EL (cell line): ENCODE data around the gene POLR1F.
"Not testable (repeated sequence)": the region's sequence is repeated elsewhere in the genome, so short reads cannot be mapped to it uniquely, and the experiment has no call there.

Experiments
- DNase-seq: peaks from one replicate; pipeline ENCODE4 v3.0.0-alpha.2; 2016

POLR1F gene, protein sequence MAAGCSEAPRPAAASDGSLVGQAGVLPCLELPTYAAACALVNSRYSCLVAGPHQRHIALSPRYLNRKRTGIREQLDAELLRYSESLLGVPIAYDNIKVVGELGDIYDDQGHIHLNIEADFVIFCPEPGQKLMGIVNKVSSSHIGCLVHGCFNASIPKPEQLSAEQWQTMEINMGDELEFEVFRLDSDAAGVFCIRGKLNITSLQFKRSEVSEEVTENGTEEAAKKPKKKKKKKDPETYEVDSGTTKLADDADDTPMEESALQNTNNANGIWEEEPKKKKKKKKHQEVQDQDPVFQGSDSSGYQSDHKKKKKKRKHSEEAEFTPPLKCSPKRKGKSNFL

DNA sequence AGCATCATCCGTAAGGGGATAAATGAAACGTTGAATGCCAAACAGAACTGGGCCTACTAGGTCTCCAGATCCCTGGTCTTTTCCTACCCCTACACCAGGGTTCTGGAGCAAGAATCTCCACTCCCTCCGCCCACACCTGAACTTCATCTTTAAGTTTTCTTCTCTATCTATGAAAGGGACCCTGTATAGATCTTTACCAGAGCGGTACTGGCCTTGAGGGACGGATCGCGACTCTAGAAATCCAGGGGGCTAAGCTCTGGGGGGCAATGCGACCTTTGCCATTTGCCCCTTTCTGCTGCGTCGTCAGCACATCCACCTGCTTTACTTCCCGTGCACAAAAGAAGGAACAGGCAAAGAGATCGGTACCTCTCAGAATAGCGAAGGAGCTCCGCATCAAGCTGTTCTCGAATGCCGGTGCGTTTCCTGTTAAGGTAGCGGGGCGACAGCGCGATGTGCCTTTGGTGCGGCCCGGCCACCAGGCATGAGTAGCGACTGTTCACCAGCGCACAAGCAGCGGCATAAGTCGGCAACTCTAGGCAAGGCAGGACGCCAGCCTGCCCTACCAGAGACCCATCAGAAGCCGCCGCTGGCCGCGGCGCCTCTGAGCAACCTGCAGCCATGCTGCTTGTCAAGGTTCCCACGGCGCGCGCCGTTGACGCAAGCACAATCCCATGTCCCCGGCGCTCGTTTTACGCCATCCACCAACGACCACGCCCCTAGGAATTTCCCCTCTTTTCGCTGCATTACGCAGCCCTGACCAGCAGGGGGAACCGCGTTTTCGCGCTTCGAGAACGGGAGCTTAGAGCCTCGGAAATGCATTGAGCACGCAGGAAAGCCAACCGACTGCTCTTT, at the start of gene POLR1F:
Gene POLR1F (minus strand): TSS at position 641 of the 852 bp plus-strand sequence. CDS start 21 bp downstream, at position 620.
- DNase-seq, result peak; percentile 94

DNA sequence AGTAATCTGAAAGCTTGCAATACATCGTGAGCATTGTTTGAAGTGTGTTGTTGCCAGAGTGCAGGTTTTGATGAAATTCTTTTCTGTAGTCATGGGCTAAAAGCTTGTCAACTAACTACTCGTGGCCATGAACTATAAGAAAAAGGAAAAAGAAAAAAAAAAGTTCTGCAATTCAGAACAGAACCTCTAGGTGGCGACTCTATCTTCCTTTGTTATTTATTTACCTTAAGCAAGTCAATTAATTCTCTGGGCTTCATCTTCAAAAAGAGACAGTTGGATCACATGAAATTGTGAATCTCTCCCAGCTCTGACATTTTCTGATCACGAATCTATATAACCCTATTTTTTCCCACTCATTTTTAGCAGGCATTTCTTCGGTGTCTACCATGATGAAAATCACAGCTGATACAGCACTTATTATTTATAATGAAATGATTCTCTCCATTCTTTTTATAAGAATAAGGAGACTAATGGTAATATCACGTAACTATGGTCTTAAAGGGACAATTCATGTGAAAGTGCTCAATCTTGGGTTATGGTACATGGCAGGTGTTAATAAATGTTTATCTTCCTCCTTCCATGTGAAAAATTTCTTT, 45.8 kb upstream of the POLR1F start:
- DNase-seq, result peak; percentile 49

DNA sequence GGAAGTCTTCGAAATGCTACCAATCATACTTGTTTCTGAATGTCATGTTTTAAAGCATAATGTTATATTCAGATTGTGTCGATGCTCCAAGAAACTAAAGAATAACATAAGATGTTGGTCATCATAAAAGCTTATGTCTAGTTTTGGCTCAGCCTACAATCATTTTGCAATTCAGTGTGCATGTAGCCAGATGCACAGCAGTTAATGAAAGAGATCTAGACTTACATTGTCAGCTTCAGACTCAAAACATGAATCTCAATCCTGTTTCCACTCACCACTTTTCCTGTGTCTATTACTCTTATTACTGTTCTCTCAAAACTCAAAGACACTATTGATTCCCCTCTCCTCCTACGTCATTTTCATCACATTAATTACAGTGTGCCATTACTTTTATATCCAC, 43.2 kb upstream of the POLR1F start:
- no peak for DNase-seq

DNA sequence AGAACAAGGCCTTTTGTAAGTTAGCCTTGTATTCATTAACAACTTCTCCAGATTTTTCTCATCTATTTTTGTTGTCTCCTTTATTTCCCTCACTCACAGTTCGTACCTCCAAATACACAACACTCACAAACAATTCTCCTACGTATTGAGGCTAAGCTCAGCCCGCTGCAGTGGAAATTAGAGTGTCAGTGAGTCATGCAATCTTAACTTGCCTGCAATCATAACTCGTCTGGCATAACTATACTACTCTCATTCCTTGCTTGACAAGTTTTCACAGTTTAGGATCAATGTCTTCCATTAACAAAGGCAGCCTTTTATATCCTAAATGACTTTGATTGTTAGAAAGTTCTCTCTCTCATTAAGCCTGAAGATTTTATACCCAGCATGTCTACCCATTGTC, 40.8 kb upstream of the POLR1F start:
- peak; percentile 7 for DNase-seq

DNA sequence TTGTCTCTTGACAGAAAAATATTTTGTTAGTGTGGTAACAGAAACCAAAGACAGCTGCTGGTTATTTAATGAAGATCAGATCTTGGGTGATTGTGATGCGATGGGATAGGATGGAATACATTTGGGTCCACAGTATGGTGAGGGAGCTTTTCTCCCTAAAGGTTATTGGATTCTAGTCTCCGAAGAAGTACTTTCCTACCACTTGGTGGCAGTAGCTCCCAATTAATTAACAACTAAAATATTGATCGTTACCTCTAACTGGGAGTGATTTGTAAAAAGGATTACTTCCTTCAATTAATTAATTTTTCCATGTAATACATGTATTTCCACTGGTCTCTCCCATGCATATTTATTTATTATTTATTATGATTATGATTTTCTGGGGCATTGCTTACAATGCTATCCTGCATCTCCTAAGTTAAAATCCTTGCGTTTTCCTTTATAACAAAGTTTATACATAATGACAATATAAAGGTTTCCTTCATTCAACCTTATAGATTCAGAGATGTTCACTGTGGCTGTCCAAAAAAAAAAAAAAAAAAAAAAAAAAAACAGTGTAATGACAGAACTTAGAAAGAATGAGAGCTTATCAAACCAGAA, 39.0 kb upstream of the POLR1F start:
- peak; percentile 51 for DNase-seq

DNA sequence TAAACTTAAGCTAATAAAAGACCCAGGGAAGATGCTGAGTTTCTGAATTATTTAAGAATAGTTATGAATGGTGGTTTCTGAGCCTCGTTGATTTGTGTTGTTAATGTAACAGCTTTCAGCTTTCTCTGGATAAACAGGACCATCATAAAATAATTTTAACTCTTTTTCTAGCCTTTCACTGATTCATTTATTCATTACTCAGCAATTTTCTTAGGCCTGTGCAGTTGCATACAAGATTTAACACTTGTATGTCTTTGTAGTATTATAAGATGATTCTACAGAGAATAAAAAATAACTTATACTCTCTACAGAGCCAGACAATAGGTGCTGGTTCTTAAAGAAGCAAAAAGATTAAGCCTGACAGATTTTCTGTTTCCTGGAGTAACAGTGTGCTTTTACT, 35.2 kb upstream of the POLR1F start:
- DNase-seq, result no peak

DNA sequence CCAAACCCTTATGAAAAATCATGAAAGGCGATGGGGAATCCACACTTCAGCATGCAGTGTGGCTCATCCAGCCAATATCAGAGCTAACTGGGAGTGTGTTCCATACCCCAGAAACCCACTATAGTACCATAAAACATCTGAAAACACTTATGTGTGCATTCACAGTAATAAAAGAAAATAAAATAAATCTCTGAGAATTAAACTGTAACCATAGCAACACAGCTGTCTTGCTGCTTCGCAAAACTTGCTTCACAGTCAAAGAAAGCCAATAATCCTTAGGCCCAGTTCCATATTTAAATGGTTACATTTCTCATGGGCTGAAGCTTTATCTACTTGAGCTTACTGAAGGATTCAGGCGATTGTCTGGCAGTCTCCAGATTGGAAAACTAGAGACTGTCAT, 19.9 kb upstream of the POLR1F start:
- DNase-seq, result no peak

DNA sequence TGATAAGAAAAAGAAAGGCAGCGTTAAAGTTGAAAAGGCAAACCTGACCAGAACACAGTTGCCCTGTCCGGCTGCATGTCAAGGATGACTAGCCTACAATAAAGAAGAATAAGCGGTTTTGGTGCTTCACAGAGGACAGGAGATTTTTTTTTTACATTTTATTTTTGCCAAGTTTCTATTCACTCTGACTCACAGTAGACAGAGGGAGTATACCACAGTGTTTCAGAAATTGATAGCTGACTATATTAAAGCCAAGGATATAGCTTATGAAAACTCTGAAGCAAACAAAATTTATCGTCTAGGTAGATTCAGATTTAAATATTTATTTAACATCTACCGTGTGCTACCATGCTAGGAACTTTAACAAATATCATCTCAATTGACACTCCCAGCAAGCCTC, 16.9 kb upstream of the POLR1F start:
- DNase-seq, result no peak

DNA sequence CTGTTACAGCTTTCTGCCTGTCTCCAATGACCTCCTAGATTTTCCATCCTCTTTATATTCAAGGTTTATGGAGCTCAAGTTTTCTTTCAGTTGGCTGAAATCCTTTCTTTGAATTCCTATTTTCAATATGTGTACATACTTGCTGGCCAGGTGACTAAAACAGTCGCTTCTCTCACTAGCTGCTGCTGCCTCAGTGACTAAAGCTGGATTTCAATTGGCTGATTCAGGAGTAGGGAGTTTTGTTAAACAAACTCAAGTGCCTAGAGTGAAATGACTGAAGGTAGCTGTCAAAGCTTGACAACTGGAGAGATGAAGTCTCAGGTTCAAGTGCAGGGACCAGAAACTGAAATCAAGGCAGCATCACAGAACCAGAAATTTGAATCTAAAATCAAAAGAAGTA, 6.7 kb upstream of the POLR1F start:
- DNase-seq, result no peak

DNA sequence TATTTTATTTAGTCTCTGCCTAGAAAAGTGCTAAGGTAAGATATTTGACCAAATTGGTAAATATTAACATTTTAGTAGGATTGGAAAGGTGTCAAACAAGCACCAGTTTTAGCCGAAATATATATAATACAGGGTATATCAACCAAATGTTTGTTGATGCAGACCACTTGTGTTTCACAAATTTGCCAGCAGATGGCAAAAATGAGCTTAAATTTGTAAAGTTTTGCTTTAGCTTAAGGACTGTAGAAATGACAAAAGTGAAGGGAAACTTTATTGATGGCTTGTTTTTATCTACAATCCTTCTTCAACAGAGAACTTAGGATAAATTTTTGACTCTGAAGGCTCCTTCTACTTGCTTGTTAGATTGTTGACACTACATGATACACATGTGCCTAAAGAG, 4.8 kb upstream of the POLR1F start:
- DNase-seq, result peak; percentile 47

DNA sequence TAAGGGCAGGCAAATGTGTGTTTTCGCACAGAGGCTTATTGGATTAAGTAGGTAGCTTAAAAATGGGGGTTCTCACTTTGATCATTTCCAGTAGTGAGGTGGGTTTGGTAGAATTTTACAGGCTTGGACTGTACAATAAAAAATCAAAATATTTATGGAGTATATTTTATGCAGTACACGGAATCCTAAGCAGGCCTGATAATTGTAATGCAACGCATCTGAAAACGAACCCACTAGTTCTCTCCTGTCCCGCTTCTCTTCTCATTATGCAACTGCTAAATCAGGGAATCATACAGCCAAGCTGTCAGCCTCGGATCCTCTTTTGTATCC, 377 bp upstream of the POLR1F start:
- DNase-seq, result no peak

DNA sequence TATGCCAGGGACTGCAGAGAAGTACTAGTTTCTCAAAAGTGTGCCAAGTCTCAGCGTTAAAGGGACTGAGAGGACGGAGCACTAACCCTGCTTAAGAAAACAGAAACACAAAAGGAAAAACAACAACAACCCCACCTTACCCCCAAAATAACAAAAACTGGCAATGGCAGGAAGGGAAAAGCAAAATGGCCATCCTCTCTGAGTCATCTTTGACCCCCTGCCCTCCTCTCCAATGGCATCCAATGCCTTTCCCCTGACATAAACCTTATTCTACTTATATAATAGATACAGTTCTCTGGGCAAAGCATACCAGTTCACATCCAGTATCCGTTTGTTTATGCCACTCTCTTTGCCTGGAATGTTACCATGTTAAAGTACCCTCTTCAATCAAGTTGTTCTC, 1.6 kb downstream of the POLR1F start:
- DNase-seq, result peak; percentile 60

DNA sequence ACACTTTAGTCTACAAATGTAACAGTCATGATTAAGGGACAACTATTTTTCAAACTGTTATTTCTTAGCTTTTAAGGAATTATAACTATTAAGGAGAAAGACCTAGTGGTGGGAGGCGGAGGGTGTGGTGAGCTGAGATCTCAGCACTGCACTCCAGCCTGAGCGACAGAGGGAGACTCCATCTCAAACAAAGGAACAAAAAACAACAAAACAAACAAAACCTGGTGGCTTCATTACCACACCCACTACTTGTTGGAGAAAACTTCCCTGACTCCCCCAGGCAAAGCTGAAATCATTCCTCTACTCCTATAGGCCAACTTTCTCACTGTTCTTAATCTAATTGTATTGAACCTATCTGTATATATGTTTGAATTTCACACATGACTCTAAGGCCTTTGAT, 3.2 kb downstream of the POLR1F start:
- DNase-seq, result no peak

DNA sequence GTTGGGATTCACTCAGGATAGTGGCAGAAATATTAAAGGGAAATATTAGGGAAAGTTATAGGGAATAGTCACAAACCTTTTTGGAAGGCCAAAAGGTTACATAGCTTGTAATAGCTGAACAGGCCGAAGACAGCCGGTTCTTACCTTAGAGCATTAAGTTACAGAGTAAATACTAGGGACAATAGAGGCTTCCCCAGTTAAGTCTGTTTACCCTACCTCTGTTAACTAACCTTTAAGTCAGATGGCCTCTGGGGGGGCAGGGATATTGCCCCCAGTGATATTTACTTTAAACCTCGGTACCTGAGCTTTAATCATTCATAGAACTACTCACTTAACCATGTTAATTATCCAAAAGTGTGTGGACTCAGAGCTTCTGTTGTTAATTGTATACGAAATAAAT, 7.4 kb downstream of the POLR1F start:
- DNase-seq, result no peak

DNA sequence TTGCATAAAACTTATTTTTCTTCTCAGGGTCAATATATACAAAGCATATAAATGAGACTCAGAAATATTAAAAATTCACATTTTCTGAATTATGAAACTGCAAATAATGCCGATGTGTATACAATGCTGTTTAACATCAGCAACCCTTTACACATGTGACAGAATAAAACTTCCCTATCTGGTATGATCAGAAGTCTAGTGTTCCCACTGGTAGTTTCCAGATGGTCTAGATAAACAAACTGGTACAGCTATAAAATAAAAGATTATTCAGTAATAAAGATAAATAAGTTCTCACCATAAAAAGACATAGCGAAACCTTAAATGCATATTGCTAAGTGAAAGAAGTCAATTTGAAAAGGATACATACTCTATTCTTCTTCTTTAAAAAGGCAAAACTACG, 7.9 kb downstream of the POLR1F start:
- DNase-seq, result no peak

DNA sequence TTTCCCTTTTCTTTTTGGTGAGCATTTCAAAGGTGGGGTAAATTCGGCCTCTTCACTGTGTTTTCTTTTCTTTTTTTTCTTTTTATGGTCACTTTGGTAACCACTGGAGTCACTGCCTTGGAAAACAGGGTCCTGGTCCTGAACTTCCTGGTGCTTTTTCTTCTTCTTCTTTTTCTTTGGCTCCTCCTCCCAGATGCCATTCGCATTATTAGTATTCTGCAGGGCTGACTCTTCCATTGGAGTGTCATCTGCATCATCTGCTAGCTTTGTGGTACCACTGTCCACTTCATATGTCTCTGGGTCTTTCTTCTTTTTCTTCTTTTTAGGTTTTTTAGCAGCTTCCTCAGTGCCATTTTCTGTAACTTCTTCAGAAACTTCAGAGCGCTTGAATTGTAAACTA, 10.5 kb downstream of the POLR1F start:
- peak; percentile 57 for DNase-seq

DNA sequence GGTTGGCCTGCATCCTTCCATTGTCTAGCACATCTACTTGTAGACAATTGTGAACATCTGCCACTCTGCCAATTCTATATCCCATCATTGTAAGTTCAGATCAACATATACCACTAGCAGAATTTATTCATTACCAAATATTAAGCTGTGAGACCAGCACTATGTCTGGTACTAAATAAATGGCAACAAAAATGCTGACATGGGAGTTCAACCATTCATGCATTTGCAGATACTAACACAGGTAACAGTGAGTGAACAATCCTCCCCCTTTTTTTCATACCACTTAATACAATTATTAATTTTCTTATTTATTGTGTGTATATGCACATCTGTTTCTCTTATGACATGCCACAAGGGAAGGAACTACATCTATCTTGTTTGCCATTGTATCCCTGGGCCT, 11.9 kb downstream of the POLR1F start:
- no peak for DNase-seq

DNA sequence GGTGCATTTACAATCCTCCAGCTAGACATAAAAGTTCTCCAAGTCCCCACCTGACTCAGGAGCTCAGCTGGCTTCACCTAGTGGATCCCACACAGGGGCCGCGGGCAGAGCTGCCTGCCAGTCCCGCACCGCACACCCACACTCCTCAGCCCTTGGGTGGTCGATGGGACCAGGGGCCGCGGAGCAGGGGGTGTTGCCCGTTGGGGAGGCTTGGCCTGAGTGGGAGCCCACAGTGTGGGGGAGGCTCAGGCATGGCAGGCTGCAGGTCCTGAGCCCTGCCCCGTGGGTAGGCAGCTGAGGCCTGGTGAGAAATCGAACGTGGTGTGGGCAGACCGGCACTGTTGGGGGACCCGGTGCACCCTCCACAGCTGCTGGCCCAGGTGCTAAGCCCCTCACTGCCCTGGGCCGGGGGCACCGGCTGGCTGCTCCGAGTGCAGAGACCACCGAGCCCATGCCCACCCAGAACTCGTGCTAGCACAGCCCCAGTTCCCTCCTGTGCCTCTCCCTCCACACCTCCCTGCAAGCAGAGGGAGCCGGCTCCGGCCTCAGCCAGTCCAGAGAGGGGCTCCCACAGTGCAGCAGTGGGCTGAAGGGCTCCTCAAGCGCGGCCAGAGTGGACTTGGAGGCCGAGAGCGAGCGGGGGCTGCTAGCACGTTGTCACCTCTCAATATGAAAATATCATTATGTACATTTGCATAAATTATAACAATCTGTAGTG, 16.6 kb downstream of the POLR1F start:
- DNase-seq, result no peak

DNA sequence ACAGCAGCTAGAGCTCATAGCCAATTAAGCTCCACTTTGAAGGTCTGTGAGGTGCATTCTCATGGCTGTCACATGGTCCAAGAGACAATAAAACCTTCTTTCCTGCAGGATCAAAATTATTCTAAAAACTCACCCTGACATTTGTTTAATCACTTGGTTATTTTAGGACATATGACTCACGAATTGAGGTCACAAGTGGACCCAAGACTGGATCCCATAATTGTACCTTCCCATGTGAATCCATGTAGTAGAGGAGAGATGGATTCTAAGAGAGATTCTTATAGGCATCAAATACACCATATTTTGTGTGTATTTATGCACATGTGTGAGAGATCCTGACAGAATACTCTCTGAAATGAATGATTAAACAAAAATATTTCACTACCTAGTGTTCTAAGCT, 18.1 kb downstream of the POLR1F start:
- DNase-seq, result no peak

DNA sequence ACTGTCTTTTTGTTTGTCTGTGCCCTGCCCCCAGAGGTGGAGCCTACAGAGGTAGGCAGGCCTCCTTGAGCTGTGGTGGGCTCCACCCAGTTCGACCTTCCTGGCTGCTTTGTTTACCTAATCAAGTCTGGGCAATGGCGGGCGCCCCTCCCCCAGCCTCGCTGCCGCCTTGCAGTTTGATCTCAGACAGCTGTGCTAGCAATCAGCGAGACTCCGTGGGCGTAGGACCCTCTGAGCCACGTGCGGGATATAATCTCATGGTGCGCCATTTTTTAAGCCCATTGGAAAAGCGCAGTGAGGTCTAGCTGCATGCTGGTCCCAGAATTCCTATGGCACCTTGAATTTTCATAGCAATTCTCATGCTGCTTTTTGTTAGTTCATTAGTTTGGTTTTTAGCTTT, 19.7 kb downstream of the POLR1F start:
- DNase-seq, result not testable (repeated sequence)

DNA sequence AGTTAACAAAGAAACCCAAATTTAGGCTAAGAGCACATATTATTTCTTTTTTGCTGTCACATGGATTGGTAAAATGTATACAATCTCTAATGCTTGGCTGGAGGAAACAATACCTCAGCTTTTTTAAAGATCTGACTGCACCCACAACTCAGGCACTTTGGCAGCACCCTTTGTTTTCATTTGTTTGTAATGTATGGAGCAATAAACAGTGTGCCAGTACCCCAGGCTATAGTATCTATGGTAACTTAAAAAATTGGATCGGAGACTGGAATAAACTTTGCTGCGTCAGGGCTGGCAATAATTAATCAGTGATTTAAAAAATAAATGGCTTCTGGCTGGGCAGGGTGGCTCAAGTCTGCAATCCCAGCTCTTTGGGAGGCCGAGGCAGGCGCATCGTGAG, 27.2 kb downstream of the POLR1F start:
- DNase-seq, result no peak

DNA sequence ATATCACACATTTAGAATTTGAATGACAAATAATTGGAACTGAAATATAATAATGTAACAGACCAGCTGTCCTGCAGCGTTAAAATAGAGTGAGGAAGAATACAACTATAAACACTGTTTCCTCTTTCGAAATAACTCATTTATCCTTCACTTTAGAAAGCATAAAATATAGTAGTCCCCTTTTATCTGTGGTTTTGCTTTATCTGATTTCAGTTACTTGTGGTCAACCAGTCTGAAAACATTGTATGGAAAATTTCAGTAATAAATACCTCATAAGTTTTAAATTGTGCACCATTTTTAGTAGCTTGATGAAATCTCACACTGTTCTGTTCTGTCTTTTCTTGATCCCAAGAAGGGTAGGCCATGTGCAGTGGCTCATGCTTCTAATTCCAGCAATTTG, 31.7 kb downstream of the POLR1F start:
- no peak for DNase-seq

DNA sequence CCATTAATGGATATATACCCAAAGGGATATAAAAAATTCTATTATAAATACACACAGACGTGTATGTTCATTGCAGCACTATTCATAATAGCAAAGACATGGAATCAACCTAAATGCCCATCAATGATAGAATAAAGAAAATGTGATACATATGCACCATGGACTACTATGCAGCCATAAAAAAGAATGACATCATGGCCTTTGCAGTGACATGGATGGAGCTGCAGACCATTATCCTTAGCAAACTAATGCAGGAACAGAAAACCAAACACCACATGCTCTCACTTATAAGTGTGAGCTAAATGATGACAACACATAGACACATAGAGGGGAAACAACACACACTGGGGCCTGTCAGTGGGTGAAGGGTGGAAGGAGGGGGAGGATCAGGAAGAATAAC, 33.0 kb downstream of the POLR1F start:
- no peak for DNase-seq
